Kidney tubule cell (primary cell): Measurements from ENCODE around the gene LRG1.

Source experiments
- DNase-seq: peaks from one replicate; pipeline ENCODE4 v3.0.0-alpha.2; 2018; ENCODE audit warnings: low spot score

LRG1 gene

DNA sequence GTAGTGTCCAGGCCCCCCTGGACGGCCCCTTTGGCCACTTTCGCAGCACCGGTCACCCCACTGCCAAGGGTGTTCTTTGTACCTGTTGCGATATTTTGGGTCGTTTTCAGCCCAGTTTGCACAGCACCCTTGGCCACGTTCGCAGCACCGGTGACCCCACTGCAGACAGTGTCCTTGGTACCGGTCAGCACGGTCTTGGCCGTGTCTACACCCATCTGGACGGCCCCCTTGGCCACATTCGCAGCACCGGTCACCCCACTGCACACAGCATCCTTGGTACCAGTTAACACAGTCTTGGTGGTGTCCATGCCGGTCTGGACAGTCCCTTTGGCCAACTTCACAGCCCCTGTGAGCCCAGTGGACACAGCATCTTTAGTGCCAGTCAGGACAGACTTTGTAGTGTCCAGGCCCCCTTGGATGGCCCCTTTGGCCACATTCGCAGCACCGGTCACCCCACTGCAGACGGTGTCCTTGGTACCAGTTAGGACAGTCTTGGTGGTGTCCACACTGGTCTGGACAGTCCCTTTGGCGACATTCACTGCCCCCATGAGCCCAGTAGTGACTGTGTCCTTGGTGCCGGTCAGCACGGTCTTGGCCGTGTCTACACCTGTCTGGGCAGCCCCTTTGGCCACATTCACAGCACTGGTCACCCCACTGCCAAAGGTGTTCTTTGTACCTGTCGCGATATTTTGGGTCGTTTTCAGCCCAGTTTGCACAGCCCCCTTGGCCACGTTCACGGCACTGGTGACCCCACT lies 28.4 kb downstream of the LRG1 start:
- DNase-seq = no peak

DNA sequence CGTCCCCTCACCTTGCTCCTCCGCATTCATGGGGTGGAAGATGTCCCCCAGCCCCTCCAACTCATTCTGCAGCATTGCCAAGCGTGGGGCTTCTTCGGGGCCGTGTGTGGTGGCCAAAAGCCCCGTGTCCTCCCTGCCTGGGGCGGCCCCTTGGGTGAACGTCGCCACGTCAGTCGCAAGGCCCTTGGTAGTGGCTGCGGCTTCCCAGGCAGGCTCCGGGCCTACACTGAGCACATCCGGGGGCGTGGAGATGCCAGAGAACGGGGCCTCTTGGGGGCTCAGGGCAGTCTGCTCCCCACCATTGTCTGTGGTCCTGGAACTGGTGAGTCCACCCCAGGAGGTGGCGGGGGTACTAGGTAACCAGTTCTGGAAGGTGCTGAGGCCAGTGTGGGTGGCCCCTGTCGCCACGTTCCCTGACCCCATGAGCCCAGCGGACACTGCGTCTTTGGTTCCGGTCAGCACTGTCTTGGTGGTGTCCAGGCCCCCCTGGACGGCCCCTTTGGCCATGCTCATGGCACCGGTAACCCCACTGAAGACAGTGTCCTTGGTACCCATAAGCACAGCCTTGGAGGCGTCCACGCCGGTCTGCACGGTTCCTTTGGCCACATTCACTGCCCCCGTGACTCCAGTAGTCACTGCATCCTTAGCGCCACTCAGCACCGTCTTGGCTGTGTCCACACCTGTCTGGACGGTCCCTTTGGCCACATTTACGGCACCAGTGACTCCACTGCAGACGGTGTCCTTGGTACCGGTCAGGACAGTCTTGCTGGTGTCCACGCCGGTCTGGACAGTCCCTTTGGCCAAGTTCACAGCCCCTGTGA lies 29.2 kb downstream of the LRG1 start:
- DNase-seq = no peak

DNA sequence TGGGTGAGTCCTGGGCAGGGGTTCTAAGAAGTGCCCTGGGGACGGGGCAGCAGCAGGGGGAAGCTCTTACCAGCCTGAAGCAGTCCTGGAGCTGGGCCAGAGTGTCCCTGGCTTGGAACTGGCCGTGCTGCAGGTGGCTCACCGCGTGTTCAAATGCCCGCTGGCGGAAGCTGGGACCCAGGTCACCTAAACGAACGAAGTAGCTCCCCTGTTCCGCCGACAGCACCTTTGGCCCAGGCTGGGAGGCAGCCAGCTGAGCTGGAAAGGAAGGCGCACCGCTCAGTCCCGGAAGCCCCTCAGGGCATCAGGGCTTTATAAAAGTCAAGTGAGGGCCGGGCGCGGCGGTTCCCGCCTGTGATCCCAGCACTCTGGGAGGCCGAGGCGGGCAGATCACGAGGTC lies 31.1 kb downstream of the LRG1 start:
- DNase-seq = no peak

DNA sequence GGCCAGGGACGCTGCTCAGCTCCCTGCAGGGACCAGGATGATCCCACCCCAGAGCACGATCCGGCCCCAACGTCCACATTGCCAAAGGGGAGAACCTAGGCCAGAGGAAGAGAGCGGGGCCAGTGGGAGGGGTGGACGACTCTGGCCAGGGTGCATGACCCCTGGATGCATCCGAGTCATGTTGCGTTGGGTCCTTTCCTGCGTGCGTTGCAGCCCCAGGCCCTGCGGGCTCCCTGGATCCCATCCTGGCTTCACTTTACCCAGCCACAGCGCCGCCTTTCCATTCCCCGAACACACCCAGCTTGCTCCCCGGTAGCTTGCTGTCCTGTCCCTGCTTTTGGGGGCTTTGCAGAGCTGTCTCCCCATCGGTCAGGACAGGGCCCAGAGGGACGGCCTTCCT lies 32.0 kb downstream of the LRG1 start:
- no peak for DNase-seq

DNA sequence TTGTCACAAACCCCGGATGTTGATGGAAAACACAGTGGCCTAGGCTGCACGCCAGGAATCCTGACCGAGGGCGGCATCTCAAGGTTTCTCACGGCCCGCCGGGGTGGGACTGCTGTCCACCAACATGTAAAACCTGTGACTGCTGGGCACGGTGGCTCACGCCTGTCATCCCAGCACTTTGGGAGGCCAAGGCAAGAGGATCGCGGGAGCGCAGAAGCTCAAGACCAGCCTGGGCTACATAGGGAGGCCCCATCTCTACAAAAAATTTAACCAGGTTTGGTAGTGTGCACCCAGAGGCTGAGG lies 32.7 kb downstream of the LRG1 start:
- no peak for DNase-seq

DNA sequence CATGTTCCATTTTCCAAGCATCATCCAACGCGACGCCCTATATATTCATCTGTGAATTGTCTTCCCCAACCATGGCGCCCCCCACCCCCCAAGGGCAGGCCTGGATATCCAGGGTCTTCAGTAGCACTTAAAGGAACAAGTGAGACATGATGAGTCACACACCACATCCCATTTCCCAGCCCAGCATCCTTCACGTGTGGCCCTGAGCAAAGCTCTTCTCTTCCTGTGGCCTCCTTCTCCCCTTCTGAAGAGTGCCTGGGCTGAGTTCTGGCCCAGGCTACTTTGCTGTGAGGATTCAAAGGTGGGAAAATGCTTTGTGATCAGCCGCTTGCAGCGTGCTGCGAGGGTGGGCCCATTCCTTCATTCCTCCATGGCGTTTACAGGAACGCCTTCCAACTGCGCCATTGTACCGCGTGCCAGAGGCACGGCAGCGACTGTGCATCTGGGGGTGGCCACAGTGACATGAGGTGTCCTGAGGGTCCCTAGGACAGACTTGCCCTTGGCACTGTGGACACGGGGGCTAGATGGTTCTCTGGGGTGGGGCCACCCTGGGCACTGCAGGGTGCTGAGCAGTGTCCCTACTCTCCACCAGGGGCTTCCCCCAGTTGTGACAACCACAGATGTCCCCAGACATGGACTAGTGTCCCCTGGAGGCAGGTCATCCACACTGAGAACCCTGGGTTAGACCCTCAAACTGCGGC lies 33.2 kb downstream of the LRG1 start:
- DNase-seq = peak; percentile 56

DNA sequence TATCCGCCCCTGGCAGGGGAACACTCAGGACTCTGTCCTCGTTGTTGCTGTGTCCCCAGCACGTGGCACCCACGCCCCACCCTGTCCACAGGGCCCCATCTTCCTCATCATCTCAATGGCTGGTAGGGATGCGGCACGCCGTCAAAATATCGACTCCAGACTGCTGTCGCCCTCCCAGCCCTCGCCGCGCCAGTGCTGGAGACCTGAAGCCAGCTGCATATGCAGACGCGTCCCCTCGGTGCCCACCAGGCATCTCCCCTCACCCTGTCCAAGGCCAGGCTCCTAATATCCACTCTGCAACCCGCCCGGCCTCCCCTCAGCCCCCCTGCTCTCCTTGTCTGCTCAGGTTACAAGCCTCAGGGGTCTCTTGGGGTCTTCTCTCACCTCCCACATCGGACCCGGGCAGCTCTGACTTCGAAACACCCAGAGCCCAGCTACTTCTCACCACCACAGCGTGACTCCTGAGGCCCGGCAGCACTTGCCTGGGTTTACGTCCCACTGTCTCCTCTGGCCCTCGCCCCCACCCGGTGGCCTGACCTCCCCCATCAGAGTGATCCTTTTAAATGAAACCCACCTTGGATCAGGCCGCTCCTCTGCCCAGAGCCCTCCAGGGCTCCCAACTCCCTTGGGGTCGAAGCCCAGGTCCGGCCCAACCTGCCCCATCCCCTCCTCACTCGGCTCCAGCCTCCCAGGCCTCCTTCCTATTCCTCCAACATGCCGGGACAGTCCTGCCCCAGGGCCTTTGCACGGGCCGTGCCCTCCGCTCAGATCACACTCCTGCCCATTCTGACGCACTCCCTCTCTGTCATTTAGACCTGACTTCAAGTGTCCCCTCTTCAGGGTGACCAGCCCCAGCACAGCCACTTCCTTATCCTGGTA lies 34.0 kb downstream of the LRG1 start:
- DNase-seq = no peak

DNA sequence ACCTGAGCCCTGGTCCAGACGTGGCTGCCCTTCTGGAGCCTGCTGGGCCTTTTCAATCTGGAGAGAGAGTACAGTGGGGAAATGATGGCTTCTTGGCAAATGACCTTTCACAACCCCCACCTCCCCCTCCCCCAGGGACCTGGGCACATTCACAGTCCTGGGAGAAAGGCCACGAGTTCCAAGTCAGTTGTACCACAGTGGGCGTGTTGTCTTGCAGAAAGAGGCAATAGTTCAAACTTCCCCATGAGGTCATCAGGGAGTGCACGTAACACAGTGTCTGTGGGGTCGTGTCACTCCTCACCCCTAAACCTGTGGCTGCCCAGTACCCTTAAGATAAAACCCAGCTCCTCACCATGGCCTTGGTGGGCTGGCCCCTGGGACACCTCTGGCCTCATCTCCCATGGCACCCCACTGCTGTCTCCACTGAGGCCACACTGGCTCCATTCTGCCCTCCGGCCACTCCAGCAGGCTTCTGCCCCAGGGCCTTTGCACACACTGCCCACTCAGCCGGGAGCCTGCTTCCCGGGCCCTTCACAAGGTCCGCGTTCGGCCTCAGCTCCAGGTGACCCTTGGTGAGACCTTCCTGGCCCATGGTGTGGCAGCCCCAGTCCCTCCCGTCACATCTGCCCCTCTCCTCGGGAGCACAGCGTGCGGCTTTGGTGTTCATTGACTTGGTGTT lies 34.8 kb downstream of the LRG1 start:
- no peak for DNase-seq

DNA sequence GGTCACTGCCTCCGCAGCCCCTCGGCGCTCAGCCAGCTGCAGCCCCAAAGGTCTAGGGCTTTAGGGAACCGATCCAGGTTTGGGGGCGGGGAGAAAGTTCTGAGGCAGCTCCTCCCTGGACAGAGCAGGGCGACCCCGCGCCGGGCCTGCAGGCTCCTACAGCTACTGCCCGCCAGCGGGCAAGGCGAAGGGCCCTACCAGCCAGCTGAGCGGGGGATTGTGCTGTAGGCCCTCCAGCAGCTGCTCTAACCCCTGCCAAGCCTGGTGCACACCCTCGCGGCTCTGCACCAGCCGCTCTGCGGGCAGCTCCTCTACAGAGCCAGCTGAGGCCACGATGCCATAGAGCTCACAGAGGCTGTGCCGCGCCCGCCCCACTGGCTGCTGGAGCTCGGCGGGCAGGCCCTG lies 35.5 kb downstream of the LRG1 start:
- DNase-seq = no peak

DNA sequence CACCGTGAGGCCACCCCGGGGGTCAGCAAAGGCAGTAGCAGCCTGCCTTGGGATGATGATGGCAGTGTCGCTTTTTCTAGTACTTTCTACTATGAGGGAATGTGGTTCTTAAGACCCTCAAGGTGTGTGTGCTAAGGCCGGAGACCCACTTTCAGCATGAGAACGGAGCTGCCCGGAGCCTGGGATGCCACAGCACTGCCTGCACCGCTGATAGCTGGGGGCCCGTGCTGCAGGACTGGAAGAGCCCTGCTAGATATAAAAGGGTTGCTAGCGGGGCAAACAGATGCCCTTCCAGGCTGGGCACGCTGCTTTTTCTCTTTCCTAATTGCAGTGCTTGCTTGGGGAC lies 36.0 kb downstream of the LRG1 start:
- DNase-seq = no peak

DNA sequence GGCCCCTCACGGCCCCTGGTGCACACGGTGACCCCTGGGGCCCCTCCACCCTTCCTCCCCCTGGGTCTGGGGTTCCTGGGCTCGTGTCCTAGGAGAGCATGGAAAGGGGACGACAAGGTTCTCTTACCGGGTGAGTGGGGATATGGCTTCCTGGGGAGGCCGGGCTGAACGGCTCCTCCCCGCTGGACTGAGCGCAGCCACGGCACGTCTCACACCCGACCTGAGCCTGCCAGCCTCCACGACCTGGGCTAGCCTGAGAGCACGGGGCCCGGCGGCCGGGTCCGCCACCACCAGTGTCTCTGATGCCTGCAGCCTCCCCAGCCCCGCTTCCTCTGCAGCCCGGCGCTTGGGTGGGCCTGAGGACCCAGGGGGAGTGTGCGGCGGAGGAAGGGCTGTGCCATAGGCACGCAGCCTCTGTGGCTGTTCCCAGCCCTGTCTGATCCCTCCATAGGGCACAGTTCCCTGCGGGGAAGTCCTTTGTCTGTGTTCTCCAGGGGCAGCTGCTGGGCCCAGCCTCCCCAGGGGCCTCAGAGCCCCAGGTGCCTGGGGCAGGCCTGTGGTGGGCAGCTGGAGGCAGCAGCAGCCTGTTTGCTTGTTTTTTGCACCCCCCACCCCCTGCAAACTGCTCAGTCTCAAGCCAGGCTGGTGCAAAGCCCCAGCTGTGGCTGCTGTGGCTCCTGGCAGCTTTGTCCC lies 36.6 kb downstream of the LRG1 start:
- no peak for DNase-seq

DNA sequence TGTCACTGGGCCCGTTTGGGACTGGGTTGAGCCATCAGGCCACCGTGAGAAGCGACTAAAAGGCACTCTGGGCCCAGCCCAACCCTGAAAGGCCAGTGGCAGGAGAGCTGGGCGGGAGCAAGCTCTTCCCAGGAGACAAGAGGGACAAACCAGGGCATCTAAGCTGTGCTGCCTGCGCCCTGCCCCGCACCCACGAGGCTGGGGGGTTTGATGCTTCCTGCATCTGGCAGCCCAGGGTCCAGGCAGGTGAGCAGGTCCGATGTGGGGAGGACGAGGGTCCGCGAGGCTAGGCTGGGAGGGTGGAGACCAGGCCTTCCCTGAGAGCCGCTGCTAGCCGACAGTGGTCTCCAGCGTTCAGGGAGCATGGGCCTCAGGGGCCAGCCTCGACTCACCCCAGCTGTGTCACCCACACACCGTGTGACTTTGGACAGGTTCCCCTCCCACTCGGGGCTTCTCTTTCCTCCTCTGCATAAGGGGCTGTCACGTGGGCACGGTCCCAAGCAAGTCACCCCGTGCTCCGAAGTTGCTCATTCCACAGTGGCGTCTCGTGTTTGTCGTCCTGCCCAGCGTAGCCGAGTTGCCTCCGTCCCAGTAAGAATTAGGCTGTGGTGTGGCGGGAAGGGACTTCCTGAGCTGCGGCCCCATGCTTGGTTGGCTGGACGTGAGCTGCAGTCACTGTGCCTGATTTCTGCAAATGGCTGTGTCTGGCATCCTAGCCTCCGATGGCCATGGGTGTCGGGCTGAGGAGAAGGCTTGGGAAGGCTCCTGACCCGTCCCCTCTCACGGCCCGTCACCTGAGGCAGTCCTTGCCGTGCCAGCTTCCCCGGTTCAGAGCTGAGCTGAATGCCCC lies 37.3 kb downstream of the LRG1 start:
- no peak for DNase-seq

DNA sequence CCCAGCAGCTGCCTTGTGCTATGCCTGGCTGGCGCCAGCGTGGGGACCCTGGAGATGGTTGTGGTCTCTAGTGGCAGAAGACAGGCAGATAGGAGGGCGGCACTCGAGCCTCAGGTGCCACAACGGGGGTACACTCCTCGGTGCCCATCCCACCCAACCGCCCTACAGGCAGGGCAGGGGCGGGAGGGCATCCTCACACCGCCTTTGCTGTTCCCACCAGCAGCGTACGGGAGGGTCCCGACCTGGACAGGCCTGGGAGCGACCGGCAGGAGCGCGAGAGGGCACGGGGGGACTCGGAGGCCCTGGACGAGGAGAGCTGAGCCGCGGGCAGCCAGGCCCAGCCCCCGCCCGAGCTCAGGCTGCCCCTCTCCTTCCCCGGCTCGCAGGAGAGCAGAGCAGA lies 38.1 kb downstream of the LRG1 start:
- DNase-seq = no peak

DNA sequence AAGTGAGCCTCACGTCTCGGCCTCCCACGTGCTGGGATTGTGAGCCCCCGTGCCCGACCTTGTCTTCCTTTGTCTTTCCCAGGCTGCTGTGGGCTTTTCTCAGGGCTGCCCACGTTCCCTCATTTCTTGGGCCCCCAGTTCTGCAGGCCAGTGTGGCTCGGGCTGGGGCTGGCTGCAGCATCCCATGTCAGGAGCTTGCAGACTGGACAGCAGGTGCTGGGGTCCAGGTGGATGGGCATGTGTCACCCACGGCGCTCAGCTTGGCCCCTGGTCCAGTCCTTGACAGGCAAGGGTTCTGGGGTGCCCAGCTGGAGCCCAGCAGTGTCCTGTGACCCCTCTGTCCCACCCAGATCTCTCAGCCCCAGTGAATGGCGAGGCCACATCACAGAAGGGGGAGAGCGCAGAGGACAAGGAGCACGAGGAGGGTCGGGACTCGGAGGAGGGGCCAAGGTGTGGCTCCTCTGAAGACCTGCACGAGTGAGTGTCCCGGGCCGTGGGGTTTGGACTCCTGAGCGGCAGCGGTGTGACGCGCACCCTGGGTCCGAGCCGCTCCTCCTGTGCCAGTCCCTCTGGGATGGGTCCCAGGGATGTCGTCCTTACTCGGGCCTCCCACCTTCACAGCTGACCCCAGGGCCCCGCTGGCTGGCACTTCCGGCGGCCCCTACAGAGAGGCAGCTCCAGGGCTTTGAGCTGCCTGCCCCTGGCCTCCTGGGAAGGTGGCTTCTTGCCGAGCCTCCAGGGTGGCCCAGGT lies 38.8 kb downstream of the LRG1 start:
- no peak for DNase-seq

DNA sequence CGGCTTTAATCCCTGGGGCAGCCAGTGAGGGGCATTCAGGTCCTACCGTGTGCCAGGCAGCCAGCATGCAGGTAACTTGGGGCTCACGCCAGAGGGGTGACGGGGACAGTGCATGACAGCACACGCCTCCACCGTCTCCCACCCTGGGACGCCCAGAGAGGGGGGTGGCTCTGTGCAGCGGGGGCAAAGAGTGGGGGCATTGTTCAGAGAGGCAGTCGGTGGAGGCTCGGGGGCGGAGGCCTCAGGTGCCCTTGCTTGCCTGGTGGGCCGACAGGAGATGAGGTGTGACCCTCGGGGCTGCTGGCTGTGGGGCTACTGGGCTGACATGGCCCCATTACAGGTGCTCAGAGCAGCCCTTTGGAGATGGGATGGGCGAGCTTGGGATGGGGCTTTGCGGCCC lies 40.0 kb downstream of the LRG1 start:
- DNase-seq = no peak

DNA sequence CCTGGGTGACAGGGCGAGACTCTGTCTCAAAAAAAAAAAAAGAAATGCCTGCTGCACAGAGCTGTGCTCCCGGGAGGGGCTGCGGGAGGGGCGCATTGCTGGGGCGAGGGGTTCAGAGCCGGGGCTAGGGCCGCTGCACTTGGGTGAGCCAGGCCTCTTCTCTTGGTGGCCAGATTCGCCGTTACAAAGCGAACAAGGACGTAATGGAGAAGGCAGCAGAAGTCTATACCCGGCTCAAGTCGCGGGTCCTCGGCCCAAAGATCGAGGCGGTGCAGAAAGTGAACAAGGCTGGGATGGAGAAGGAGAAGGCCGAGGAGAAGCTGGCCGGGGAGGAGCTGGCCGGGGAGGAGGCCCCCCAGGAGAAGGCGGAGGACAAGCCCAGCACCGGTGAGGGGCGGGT lies 40.5 kb downstream of the LRG1 start:
- DNase-seq = no peak

DNA sequence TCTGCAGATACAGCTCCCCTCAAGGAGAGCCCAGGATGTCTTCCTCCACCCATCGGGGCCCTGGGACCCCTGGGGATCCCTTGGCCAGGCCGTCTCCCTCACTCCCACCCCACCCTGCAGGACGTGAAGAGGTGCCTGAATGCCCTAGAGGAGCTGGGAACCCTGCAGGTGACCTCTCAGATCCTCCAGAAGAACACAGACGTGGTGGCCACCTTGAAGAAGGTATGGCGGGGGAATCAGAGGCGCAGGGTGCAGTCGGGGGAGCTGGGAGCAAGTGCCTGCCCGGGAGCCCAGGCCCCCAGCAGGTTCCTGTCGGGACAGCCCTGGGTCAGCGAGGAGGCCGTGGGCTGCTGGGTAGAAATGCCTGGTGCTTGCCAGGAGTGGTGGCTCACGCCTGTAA lies 41.1 kb downstream of the LRG1 start:
- no peak for DNase-seq

DNA sequence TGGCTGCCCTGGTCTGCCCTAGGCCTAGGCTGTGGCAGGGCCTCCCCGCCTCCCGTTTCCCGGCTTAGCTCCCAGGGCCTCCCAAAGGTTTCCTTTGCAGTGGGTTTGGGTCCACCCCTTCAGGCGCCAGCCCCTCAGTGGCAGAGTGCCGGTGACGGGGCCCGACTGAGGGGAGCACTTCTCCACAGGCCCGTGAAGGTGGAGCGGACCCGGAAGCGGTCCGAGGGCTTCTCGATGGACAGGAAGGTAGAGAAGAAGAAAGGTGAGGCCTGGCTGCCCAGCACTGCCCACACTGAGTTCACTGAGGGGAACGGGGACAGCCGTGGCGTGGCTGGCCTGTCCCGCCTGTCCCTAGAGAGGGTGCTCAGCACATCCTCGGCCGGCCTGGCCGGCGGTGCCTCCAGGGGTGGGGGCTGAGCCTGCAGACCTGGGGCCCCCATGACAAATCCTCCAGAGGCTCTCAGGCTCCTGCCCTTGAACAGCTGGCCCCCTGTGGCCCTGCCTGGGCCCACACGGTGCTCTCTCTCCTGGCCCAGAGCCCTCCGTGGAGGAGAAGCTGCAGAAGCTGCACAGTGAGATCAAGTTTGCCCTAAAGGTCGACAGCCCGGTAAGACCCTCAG lies 42.0 kb downstream of the LRG1 start:
- no peak for DNase-seq

DNA sequence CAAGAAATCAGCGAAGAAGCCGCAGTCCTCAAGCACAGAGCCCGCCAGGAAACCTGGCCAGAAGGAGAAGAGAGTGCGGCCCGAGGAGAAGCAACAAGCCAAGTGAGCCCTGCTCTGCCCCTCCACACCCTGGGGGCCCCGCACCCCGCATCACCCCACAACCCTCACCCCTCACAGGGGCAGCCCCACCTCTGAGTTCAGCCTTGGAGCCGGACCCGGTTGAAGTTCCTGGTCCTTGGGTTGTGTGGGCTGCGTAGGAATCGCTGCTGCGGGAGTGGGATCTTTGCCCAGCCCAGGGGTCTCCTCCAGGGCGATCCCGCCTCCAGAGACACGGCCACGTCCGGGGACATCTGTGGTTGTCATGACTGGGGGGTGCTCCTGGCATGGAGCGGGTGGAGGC lies 43.5 kb downstream of the LRG1 start:
- no peak for DNase-seq
